K562 (cell line): Measurements from ENCODE around the gene MYO15B. TPM values are rescaled to one million over a fixed set of nuclear protein-coding genes. Genes with fewer than 3 reads are reported as not detected.

Source experiments
- CBFA2T3 ChIP-seq: fragments of 450-650 bp; IDR thresholded peaks from 2 replicates; pipeline ENCODE4 v1.6.1; 2017
- CBX3 ChIP-seq, 2 experiments: IDR thresholded peaks; 1 replicate in 1 of 2; 2 replicates in 1 of 2; pipeline ENCODE4 v1.6.1; 2012; ENCODE audit warnings: inconsistent platforms in 2 of 2, low read length in 2 of 2, borderline replicate concordance in 1 of 2, control low read depth in 1 of 2
- CTBP1 ChIP-seq: fragments of 450-650 bp; IDR thresholded peaks from 2 replicates; pipeline ENCODE4 v1.6.1; 2016; ENCODE audit warnings: borderline replicate concordance
- JUND ChIP-seq, 2 experiments: IDR thresholded peaks; 2 replicates in 1 of 2; 3 replicates in 1 of 2; pipeline ENCODE4 v1.6.1; 2011; ENCODE audit warnings: borderline replicate concordance in 2 of 2, low read depth in 2 of 2, low read length in 2 of 2, improper control_type of control experiment in 1 of 2, missing biosample characterization in 1 of 2, missing genetic modification characterization in 1 of 2, missing genetic modification reagents in 1 of 2
- MEF2A ChIP-seq: IDR thresholded peaks from 2 replicates; pipeline ENCODE4 v1.6.1; 2011; ENCODE audit warnings: low read depth, mild to moderate bottlenecking, low read length, moderate library complexity; ENCODE audit not compliant: control insufficient read depth
- MEIS2 ChIP-seq: fragments of 450-650 bp; IDR thresholded peaks from 2 replicates; pipeline ENCODE4 v1.6.1; 2014; ENCODE audit warnings: mild to moderate bottlenecking; ENCODE audit not compliant: partially characterized antibody
- MIER1 ChIP-seq: fragments of 450-650 bp; IDR thresholded peaks from 2 replicates; pipeline ENCODE4 v1.6.1; 2016; ENCODE audit warnings: antibody characterized with exemption, mild to moderate bottlenecking, low read depth
- SAFB ChIP-seq: fragments of 200-400 bp; formaldehyde crosslinking; IDR thresholded peaks from 2 replicates; pipeline ENCODE4 v1.6.1; 2017; ENCODE audit warnings: low read depth, low read length, borderline replicate concordance
- SIN3A ChIP-seq, 2 experiments: fragments of 150-350 bp in 1 of 2; IDR thresholded peaks; 2 replicates each; pipeline ENCODE4 v1.6.1; 2011 to 2016; ENCODE audit warnings: borderline replicate concordance in 2 of 2, low read depth in 2 of 2, low read length in 2 of 2, mild to moderate bottlenecking in 2 of 2, moderate library complexity in 2 of 2; ENCODE audit not compliant: control insufficient read depth in 1 of 2
- SIN3B ChIP-seq: fragments of 450-650 bp; IDR thresholded peaks from 2 replicates; pipeline ENCODE4 v1.6.1; 2017; ENCODE audit warnings: low read depth, mild to moderate bottlenecking, moderate library complexity
- SMC3 ChIP-seq: conservative IDR thresholded peaks from 2 replicates; pipeline ENCODE4 v1.6.1; 2011; ENCODE audit warnings: low read depth, low read length, improper control_type of control experiment; ENCODE audit not compliant: insufficient read depth
- SRF ChIP-seq, 2 experiments: fragments of 250-450, 450-650 bp in 1 of 2; sonication (Bioruptor Pico) in 1 of 2; sonication (generic) in 1 of 2; formaldehyde crosslinking; IDR thresholded peaks; 2 replicates each; pipeline versions ENCODE4 v1.5.0 to v1.5.1; 2020 to 2022; ENCODE audit warnings: mild to moderate bottlenecking in 1 of 2, missing genetic modification reagents in 1 of 2
- YBX1 ChIP-seq: fragments of 450-650 bp; IDR thresholded peaks from 2 replicates; pipeline ENCODE4 v1.7.1; 2016; ENCODE audit warnings: mild to moderate bottlenecking
- ZBTB8A ChIP-seq: fragments of 450-650 bp; IDR thresholded peaks from 2 replicates; pipeline ENCODE4 v1.6.1; 2018; ENCODE audit warnings: mild to moderate bottlenecking, moderate library complexity; ENCODE audit not compliant: partially characterized antibody
- ZEB2 ChIP-seq: fragments of 450-650 bp; IDR thresholded peaks from 2 replicates; pipeline ENCODE4 v1.6.1; 2016
- ZFX ChIP-seq: sonication (generic); formaldehyde crosslinking; IDR thresholded peaks from 2 replicates; pipeline ENCODE4 v1.8.0; 2022; ENCODE audit warnings: mild to moderate bottlenecking, missing genetic modification reagents, moderate library complexity
- ZNF232 ChIP-seq: sonication (generic); formaldehyde crosslinking; IDR thresholded peaks from 2 replicates; pipeline ENCODE4 v1.8.0; 2022; ENCODE audit warnings: mild to moderate bottlenecking, missing genetic modification reagents
- ZNF384 ChIP-seq: IDR thresholded peaks from 2 replicates; pipeline ENCODE4 v1.6.1; 2012; ENCODE audit warnings: low read depth, low read length, improper control_type of control experiment
- ZNF408 ChIP-seq: fragments of 250-450 bp; sonication (Bioruptor Pico); IDR thresholded peaks from 2 replicates; pipeline ENCODE4 v1.4.0; 2020; ENCODE audit warnings: low read depth, mild to moderate bottlenecking, moderate library complexity
- ZSCAN29 ChIP-seq: fragments of 450-650 bp; IDR thresholded peaks from 2 replicates; pipeline ENCODE4 v1.6.1; 2017
- polyA plus RNA-seq, 8 experiments: library from polyadenylated mRNA; depleted of rRNA in 4 of 8; stranded (reverse) in 5 of 8; unstranded in 3 of 8; fragments of >200 nt; fragmentation: Nextera tagmentation in 2 of 8; fragmentation: Illumina TruSeq in 1 of 8; extraction: Ambion mirVana in 2 of 8; extraction: Trizol in 1 of 8; gene quantifications; 2 replicates each; pipeline versions ENCODE4 v1.2.1 to v1.2.3, GENCODE V29; 2011 to 2014; ENCODE audit warnings: inconsistent platforms in 1 of 8, missing spikeins in 1 of 8
- total RNA-seq, 7 experiments: library from RNA; depleted of rRNA in 6 of 7; stranded (reverse); fragments of >200 nt in 6 of 7; fragmentation: Illumina TruSeq in 2 of 7; extraction: Trizol in 2 of 7; gene quantifications; 2 replicates each; pipeline versions ENCODE4 v1.2.1 to v1.2.3, GENCODE V29; 2011 to 2021; ENCODE audit warnings: low replicate concordance in 1 of 7
- TF ChIP-seq, protein P1 (sequence below): fragments of 250-450 bp; sonication (Bioruptor Pico); IDR thresholded peaks from 2 replicates; pipeline ENCODE4 v1.8.0; 2021; ENCODE audit warnings: borderline replicate concordance, mild to moderate bottlenecking, moderate library complexity; ENCODE audit not compliant: poor library complexity, severe bottlenecking
- TF ChIP-seq, protein P2 (sequence below): fragments of 450-650 bp; IDR thresholded peaks from 2 replicates; pipeline ENCODE4 v1.6.1; 2017; ENCODE audit warnings: antibody characterized with exemption
- TF ChIP-seq, protein P3 (sequence below): IDR thresholded peaks from 2 replicates; pipeline ENCODE4 v1.6.1; 2011; ENCODE audit warnings: borderline replicate concordance, low read depth, mild to moderate bottlenecking, moderate library complexity, low read length; ENCODE audit not compliant: insufficient read depth, poor library complexity, severe bottlenecking
- TF ChIP-seq, protein P4 (sequence below): sonication (generic); formaldehyde crosslinking; IDR thresholded peaks from 2 replicates; pipeline ENCODE4 v1.9.0; 2022; ENCODE audit warnings: mild to moderate bottlenecking, missing genetic modification reagents

Gene MYO15B
- total and polyA plus RNA-seq, 9 of the 15 experiments (the other 6 are each of a cell fraction or from before 2014, with no cell fraction given) = 0.05 to 3.1 (median 0.83) TPM; not detected in 2

DNA sequence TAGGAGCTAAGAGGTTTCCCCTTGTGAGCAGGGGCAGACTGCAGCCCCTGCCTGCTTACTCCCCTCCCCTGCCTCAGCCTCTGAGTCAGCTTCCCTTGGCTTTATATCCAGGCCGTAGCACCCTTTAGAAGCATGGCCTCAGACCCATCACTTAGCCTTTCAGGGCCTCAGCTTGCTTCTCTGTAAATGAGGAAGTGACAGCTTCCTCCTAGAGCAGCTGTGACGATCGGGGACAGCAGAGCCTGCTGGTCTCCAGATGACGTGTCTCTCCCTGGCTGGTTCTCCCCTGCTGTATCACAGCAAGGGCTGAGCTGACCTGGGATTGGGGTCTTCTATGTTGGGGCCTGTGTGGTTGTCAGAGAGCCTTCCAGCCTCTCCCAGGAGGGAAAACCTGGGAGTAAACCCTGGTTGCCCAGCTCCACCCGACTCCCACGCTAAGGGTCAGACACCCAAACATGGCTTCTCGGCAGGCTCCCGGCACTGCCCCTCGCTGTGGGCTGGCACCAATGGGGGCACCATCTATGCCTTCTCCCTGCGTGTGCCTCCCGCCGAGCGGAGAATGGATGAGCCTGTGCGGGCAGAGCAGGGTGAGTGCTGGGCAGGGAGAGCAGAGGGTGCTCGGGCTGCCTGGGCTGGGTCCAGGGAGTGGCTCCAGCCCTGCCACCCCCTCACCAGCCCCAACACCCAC lies 16.3 kb upstream of the MYO15B start (continued):
- TF ChIP-seq, protein P1, sequence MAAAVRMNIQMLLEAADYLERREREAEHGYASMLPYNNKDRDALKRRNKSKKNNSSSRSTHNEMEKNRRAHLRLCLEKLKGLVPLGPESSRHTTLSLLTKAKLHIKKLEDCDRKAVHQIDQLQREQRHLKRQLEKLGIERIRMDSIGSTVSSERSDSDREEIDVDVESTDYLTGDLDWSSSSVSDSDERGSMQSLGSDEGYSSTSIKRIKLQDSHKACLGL (CRISPR knock-in tag) = no peak
- peak; percentile 39 for TF ChIP-seq JUND (IDR thresholded peaks at IDR 0.05; ENCODE audit: borderline replicate concordance, low read depth, low read length)
- no peak; the same call in 2 of the 3 replicates for TF ChIP-seq JUND (tag; IDR thresholded peaks at IDR 0.05; ENCODE audit: borderline replicate concordance, low read depth, low read length)
- TF ChIP-seq ZNF408 (CRISPR knock-in tag) = no peak
- TF ChIP-seq SAFB = no peak
- TF ChIP-seq ZEB2 = no peak
- TF ChIP-seq SMC3 = no peak
- no peak for TF ChIP-seq ZFX (CRISPR knock-in tag)
- no peak for TF ChIP-seq CBFA2T3
- no peak for TF ChIP-seq ZNF232 (CRISPR knock-in tag)
- TF ChIP-seq YBX1 = no peak
- TF ChIP-seq, protein P2, sequence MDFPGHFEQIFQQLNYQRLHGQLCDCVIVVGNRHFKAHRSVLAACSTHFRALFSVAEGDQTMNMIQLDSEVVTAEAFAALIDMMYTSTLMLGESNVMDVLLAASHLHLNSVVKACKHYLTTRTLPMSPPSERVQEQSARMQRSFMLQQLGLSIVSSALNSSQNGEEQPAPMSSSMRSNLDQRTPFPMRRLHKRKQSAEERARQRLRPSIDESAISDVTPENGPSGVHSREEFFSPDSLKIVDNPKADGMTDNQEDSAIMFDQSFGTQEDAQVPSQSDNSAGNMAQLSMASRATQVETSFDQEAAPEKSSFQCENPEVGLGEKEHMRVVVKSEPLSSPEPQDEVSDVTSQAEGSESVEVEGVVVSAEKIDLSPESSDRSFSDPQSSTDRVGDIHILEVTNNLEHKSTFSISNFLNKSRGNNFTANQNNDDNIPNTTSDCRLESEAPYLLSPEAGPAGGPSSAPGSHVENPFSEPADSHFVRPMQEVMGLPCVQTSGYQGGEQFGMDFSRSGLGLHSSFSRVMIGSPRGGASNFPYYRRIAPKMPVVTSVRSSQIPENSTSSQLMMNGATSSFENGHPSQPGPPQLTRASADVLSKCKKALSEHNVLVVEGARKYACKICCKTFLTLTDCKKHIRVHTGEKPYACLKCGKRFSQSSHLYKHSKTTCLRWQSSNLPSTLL = no peak
- TF ChIP-seq ZNF384 = no peak
- no peak for TF ChIP-seq ZBTB8A
- TF ChIP-seq SRF (CRISPR knock-in tag; IDR thresholded peaks at IDR 0.05) = no peak
- TF ChIP-seq, protein P3, sequence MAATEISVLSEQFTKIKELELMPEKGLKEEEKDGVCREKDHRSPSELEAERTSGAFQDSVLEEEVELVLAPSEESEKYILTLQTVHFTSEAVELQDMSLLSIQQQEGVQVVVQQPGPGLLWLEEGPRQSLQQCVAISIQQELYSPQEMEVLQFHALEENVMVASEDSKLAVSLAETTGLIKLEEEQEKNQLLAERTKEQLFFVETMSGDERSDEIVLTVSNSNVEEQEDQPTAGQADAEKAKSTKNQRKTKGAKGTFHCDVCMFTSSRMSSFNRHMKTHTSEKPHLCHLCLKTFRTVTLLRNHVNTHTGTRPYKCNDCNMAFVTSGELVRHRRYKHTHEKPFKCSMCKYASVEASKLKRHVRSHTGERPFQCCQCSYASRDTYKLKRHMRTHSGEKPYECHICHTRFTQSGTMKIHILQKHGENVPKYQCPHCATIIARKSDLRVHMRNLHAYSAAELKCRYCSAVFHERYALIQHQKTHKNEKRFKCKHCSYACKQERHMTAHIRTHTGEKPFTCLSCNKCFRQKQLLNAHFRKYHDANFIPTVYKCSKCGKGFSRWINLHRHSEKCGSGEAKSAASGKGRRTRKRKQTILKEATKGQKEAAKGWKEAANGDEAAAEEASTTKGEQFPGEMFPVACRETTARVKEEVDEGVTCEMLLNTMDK = no peak
- TF ChIP-seq, protein P4, sequence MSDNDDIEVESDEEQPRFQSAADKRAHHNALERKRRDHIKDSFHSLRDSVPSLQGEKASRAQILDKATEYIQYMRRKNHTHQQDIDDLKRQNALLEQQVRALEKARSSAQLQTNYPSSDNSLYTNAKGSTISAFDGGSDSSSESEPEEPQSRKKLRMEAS (CRISPR knock-in tag) = peak; percentile 74
- TF ChIP-seq CBX3 (IDR thresholded peaks at IDR 0.05; ENCODE audit: borderline replicate concordance in 1 of 2, low read length in 2 of 2) = no peak
- no peak for TF ChIP-seq SIN3B
- TF ChIP-seq MIER1 = no peak
- TF ChIP-seq ZSCAN29 = no peak
- peak; percentile 66 for TF ChIP-seq CTBP1
- TF ChIP-seq SIN3A (IDR thresholded peaks at IDR 0.05; ENCODE audit: borderline replicate concordance in 2 of 2, control insufficient read depth in 1 of 2, low read depth in 2 of 2, low read length in 2 of 2) = no peak
- TF ChIP-seq MEF2A = no peak
- no peak for TF ChIP-seq MEIS2
